Caco-2 (cell line): ENCODE results near the gene STX17. TPM values are rescaled to one million over a fixed set of nuclear protein-coding genes. Genes with fewer than 3 reads are reported as not detected.

Experiments used
- BruUV-seq: library from RNA; stranded (reverse); fragments of 400-500 nt; replicated peaks from 2 replicates; lab custom pipeline; 2021; lab: Mats Ljungman, UMichigan
- CTCF ChIA-PET: fragments of 300-600 bp; sonication (Branson Sonifier 250); formaldehyde crosslinking; loops from one replicate; lab custom pipeline; 2022; ENCODE audit warnings: antibody characterized with exemption; lab: Charles Lee
- POLR2A ChIA-PET: fragments of 300-600 bp; sonication (Branson Sonifier 250); formaldehyde crosslinking; loops from one replicate; lab custom pipeline; 2022; ENCODE audit warnings: antibody characterized with exemption; lab: Charles Lee
- DNase-seq, 2 experiments: peaks; one replicate each; pipeline versions ENCODE4 v3.0.0 to v3.0.0-alpha.2; 2020 to 2022
- H3K27me3 ChIP-seq: replicated peaks from 2 replicates; pipeline ENCODE4 v1.6.0; 2011; ENCODE audit warnings: low read length; ENCODE audit not compliant: control insufficient read depth, insufficient read depth
- H3K36me3 ChIP-seq: 2 replicates; pipeline ENCODE4 v1.5.1; 2011; ENCODE audit warnings: low read length; ENCODE audit not compliant: control insufficient read depth, insufficient read depth
- H3K4me1 ChIP-seq: fragments of 250-450 bp; sonication (Bioruptor Pico); 2 replicates; pipeline ENCODE4 v1.5.1; 2020; ENCODE audit warnings: mild to moderate bottlenecking
- H3K4me3 ChIP-seq: 2 replicates; pipeline ENCODE4 v1.5.1; 2011; ENCODE audit warnings: low read depth, mild to moderate bottlenecking, control low read depth, low read length
- H3K9me3 ChIP-seq: fragments of 250-450 bp; sonication (Bioruptor Pico); 2 replicates; pipeline ENCODE4 v1.5.1; 2020; ENCODE audit warnings: mild to moderate bottlenecking, moderate library complexity
- H3K27ac Mint-ChIP-seq: one replicate; pipeline ENCODE4 v1.8.0; 2022; ENCODE audit warnings: mixed read lengths; ENCODE audit not compliant: unreplicated experiment
- H3K27me3 Mint-ChIP-seq: one replicate; pipeline ENCODE4 v1.8.0; 2022; ENCODE audit warnings: mixed read lengths; ENCODE audit not compliant: insufficient read depth, unreplicated experiment
- H3K36me3 Mint-ChIP-seq: one replicate; pipeline ENCODE4 v1.8.0; 2022; ENCODE audit warnings: mild to moderate bottlenecking, mixed read lengths; ENCODE audit not compliant: insufficient read depth, unreplicated experiment
- H3K4me1 Mint-ChIP-seq: one replicate; pipeline ENCODE4 v1.8.0; 2022; ENCODE audit warnings: low read depth, mixed read lengths; ENCODE audit not compliant: unreplicated experiment
- H3K4me3 Mint-ChIP-seq: one replicate; pipeline ENCODE4 v1.8.0; 2022; ENCODE audit warnings: mild to moderate bottlenecking, moderate library complexity, mixed read lengths; ENCODE audit not compliant: unreplicated experiment
- H3K9me3 Mint-ChIP-seq: one replicate; pipeline ENCODE4 v1.8.0; 2022; ENCODE audit warnings: mixed read lengths; ENCODE audit not compliant: unreplicated experiment
- intact Hi-C: fragments of 100-400 bp; cut with micrococcal nuclease; formaldehyde crosslinking; loops from one replicate; pipeline ENCODE4 v1.10.0; 2022; ENCODE audit not compliant: unreplicated experiment
- total RNA-seq: library from RNA; stranded (reverse); gene quantifications from 2 replicates; pipeline ENCODE4 v1.2.3, GENCODE V29; 2022
- TF ChIP-seq, protein P1 (sequence below), 2 experiments: fragments of 200-600 bp in 1 of 2; IDR thresholded peaks; 1 replicate in 1 of 2; 2 replicates in 1 of 2; pipeline versions ENCODE4 v1.5.1 to v1.8.0; 2011 to 2022; ENCODE audit warnings: antibody characterized with exemption in 1 of 2, control low read depth in 1 of 2, inconsistent platforms in 1 of 2, low read depth in 1 of 2, low read length in 1 of 2, mild to moderate bottlenecking in 1 of 2, moderate library complexity in 1 of 2; ENCODE audit not compliant: insufficient read depth in 1 of 2, severe bottlenecking in 1 of 2, unreplicated experiment in 1 of 2

The STX17 gene
- total RNA-seq, 1 experiment from 2014 or later = 40.2 TPM

DNA sequence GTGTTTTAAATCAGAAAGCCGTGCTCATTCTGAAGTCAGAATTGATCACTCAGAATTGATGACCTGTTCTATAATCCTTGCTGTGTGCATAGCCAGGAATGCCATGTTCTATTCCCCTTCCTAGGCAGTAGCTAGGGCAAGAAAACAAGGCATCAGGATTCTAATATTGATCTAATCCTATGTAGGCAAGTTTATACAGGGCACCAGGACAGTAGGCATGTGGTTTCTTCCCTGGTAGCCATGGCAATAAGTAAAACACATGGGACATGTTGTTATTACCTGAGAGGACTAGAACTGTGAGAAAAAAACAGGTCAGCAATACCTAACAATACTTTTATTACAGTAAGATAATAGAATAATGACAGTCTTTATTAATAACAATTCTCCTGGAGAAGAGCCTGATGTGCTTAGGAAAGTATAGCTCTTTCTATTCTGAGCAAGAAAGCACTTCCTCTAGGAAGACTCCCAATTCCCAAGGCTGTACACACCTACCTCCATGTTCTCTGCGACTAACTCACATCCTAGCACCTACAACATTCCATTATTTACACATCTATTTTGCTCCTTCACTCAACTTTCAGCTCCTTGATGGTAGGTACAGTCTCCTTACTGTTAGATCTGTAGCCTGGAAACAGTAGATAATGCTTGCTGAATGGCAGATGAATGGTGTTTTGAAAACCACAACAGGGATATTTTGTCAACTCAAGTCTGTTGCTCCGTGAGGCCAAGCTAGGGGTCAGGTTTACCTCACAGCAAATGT lies 70.8 kb downstream of the STX17 start:
- H3K4me1 ChIP-seq = no peaks in the 10 kb centered on the region
- H3K9me3 ChIP-seq = no peaks in the 10 kb centered on the region
- Mint-ChIP-seq H3K4me1 (no peaks in the 10 kb centered on the region), H3K27ac (no peak overlapping the region), H3K9me3 (no peaks in the 10 kb centered on the region), H3K27me3 (no peaks in the 10 kb centered on the region), H3K4me3 (no peak overlapping the region), H3K36me3 (peaks cover 29% of the 10 kb centered on the region)
- no peaks in the 10 kb centered on the region for H3K27me3 ChIP-seq
- intact Hi-C loops = no loop called here
- TF ChIP-seq, protein P1, sequence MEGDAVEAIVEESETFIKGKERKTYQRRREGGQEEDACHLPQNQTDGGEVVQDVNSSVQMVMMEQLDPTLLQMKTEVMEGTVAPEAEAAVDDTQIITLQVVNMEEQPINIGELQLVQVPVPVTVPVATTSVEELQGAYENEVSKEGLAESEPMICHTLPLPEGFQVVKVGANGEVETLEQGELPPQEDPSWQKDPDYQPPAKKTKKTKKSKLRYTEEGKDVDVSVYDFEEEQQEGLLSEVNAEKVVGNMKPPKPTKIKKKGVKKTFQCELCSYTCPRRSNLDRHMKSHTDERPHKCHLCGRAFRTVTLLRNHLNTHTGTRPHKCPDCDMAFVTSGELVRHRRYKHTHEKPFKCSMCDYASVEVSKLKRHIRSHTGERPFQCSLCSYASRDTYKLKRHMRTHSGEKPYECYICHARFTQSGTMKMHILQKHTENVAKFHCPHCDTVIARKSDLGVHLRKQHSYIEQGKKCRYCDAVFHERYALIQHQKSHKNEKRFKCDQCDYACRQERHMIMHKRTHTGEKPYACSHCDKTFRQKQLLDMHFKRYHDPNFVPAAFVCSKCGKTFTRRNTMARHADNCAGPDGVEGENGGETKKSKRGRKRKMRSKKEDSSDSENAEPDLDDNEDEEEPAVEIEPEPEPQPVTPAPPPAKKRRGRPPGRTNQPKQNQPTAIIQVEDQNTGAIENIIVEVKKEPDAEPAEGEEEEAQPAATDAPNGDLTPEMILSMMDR (IDR thresholded peaks at IDR 0.05; ENCODE audit: insufficient read depth in 1 of 2, low read depth in 1 of 2, low read length in 1 of 2, severe bottlenecking in 1 of 2, unreplicated experiment in 1 of 2) = no peak
- ChIA-PET POLR2A (no interaction called here), CTCF (no interaction called here)
- DNase-seq = no peak
- no TSS peak for BruUV-seq
- no peaks in the 10 kb centered on the region for H3K36me3 ChIP-seq
- H3K4me3 ChIP-seq = no peak overlapping the region

DNA sequence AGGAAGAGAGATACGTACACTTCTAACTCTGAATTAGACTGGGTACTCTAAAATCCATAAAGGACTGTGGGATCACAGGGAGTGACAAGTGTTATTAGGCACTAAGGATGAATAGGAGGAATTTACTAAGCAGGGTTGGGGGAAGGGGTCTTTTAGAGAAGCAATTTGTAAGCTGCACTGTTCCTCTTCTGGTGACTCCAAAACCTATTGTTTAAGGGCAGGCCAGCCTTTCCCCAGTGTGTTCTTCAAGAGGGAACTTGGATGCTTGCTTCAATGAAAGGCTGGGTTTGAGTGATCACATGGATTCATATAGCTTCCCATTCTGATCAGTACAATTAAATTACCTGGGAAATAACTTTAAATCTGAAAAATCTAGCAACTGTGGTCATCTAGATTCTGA lies 71.8 kb downstream of the STX17 start:
- H3K36me3 Mint-ChIP-seq = peaks cover 30% of the 10 kb centered on the region
- no peaks in the 10 kb centered on the region for H3K4me1 ChIP-seq
- intact Hi-C loops = no loop called here
- H3K9me3 Mint-ChIP-seq = no peaks in the 10 kb centered on the region
- H3K4me1 Mint-ChIP-seq = no peaks in the 10 kb centered on the region
- H3K27ac Mint-ChIP-seq = no peak overlapping the region
- ChIA-PET POLR2A (no interaction called here), CTCF (no interaction called here)
- H3K27me3 Mint-ChIP-seq = no peaks in the 10 kb centered on the region
- no peak overlapping the region for H3K4me3 ChIP-seq
- H3K27me3 ChIP-seq = no peaks in the 10 kb centered on the region
- H3K36me3 ChIP-seq = no peaks in the 10 kb centered on the region
- no peak overlapping the region for H3K4me3 Mint-ChIP-seq
- no TSS peak for BruUV-seq
- TF ChIP-seq, protein P1 (IDR thresholded peaks at IDR 0.05; ENCODE audit: insufficient read depth in 1 of 2, low read depth in 1 of 2, low read length in 1 of 2, severe bottlenecking in 1 of 2, unreplicated experiment in 1 of 2) = no peak
- DNase-seq = no peak
- H3K9me3 ChIP-seq = no peaks in the 10 kb centered on the region

DNA sequence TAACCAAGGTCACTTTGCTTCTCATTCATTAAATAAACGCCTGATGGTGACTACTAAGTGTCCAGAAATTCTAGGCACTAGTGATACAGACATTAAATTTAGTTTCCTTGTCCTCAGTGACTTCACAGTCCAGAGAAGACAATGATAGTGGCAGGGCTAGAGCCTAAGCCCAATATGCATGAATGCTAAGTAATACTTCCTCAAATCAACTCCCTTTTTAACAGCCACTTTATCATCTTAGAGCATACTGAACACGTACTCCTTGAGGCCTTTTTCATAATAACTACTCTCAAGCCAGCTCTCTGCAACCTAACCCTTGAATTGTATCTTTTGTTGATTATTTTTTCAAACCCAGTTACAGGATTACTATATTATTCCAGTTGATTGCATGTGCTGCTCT lies 74.1 kb downstream of the STX17 start:
- TF ChIP-seq, protein P1 (IDR thresholded peaks at IDR 0.05; ENCODE audit: insufficient read depth in 1 of 2, low read depth in 1 of 2, low read length in 1 of 2, severe bottlenecking in 1 of 2, unreplicated experiment in 1 of 2) = no peak
- no peak overlapping the region for H3K4me3 Mint-ChIP-seq
- peaks cover 24% of the 10 kb centered on the region for H3K36me3 Mint-ChIP-seq
- H3K9me3 ChIP-seq = no peaks in the 10 kb centered on the region
- H3K4me3 ChIP-seq = no peak overlapping the region
- H3K9me3 Mint-ChIP-seq = no peaks in the 10 kb centered on the region
- DNase-seq = no peak
- ChIA-PET CTCF (no interaction called here), POLR2A (no interaction called here)
- no TSS peak for BruUV-seq
- intact Hi-C loops = no loop called here
- H3K4me1 ChIP-seq = no peaks in the 10 kb centered on the region
- no peaks in the 10 kb centered on the region for H3K27me3 Mint-ChIP-seq
- H3K36me3 ChIP-seq = no peaks in the 10 kb centered on the region
- no peak overlapping the region for H3K27ac Mint-ChIP-seq
- no peaks in the 10 kb centered on the region for H3K4me1 Mint-ChIP-seq
- no peaks in the 10 kb centered on the region for H3K27me3 ChIP-seq
